Panc1 (cell line): Measurements from ENCODE around the gene PTPN2. TPM values are rescaled to one million over a fixed set of nuclear protein-coding genes. Genes with fewer than 3 reads are reported as not detected.

Source experiments
- ATAC-seq: fragments of 200-7000 bp; cut with Tn5 transposase; 2 replicates; pipeline ENCODE4 v1.9.1; 2020; ENCODE audit warnings: mild to moderate bottlenecking, moderate library complexity
- BruUV-seq: library from RNA; stranded (reverse); fragments of 400-500 nt; replicated peaks from 2 replicates; lab custom pipeline; 2021; lab: Mats Ljungman, UMichigan
- CTCF ChIA-PET: fragments of 300-600 bp; sonication (Branson Sonifier 250); formaldehyde crosslinking; loops from one replicate; lab custom pipeline; 2022; ENCODE audit warnings: antibody characterized with exemption; lab: Charles Lee
- POLR2A ChIA-PET: fragments of 300-600 bp; sonication (Branson Sonifier 250); formaldehyde crosslinking; loops from one replicate; lab custom pipeline; 2022; ENCODE audit warnings: antibody characterized with exemption; lab: Charles Lee
- DNase-seq: peaks from one replicate; pipeline ENCODE4 v3.0.0-alpha.2; 2010; ENCODE audit warnings: low read depth, low spot score
- H3K27ac ChIP-seq: 2 replicates; pipeline ENCODE4 v1.5.1; 2011; ENCODE audit warnings: mild to moderate bottlenecking, low read length, inconsistent platforms
- H3K27me3 ChIP-seq: fragments of 200-500 bp; sonication (Bioruptor generic); 2 replicates; pipeline ENCODE4 v1.6.0; 2014; ENCODE audit warnings: low read length, inconsistent platforms; ENCODE audit not compliant: control insufficient read depth, insufficient read depth
- H3K36me3 ChIP-seq: fragments of 200-500 bp; sonication (Bioruptor generic); 2 replicates; pipeline ENCODE4 v1.5.1; 2014; ENCODE audit warnings: inconsistent platforms, mild to moderate bottlenecking, low read length, moderate library complexity; ENCODE audit not compliant: control insufficient read depth, insufficient read depth
- H3K4me1 ChIP-seq: 2 replicates; pipeline ENCODE4 v1.5.1; 2011; ENCODE audit warnings: inconsistent platforms, mild to moderate bottlenecking, low read length, moderate library complexity; ENCODE audit not compliant: control insufficient read depth, insufficient read depth
- H3K4me3 ChIP-seq, 2 experiments: 2 replicates each; pipeline ENCODE4 v1.5.1; 2011 to 2012; ENCODE audit warnings: low read depth in 2 of 2, low read length in 2 of 2, mild to moderate bottlenecking in 2 of 2, inconsistent platforms in 1 of 2, moderate library complexity in 1 of 2
- H3K9me3 ChIP-seq: fragments of 200-500 bp; sonication (Bioruptor generic); 2 replicates; pipeline ENCODE4 v1.5.1; 2014; ENCODE audit warnings: low read depth, mild to moderate bottlenecking, inconsistent platforms, low read length, moderate library complexity; ENCODE audit not compliant: control insufficient read depth, insufficient read depth
- POLR2AphosphoS5 ChIP-seq: IDR thresholded peaks from 2 replicates; pipeline ENCODE4 v1.6.1; 2012; ENCODE audit warnings: mild to moderate bottlenecking, low read depth, low read length, moderate library complexity
- SIN3A ChIP-seq: IDR thresholded peaks from 2 replicates; pipeline ENCODE4 v1.6.1; 2012; ENCODE audit warnings: low read depth, mild to moderate bottlenecking, low read length, moderate library complexity, borderline replicate concordance; ENCODE audit not compliant: insufficient read depth
- TCF7L2 ChIP-seq: IDR thresholded peaks from 2 replicates; pipeline ENCODE4 v1.6.1; 2011; ENCODE audit warnings: mild to moderate bottlenecking, low read depth, low read length, inconsistent platforms
- in situ Hi-C: cut with HindIII; loops from 2 replicates; pipeline ENCODE4 v1.10.0; 2016; ENCODE audit warnings: low sequenced_read_pairs, low pct_unique_long_range_greater_than_20kb
- intact Hi-C: fragments of 100-400 bp; cut with micrococcal nuclease; formaldehyde crosslinking; loops from one replicate; pipeline ENCODE4 v1.10.0; 2022; ENCODE audit not compliant: unreplicated experiment
- total RNA-seq: library from RNA; stranded (reverse); gene quantifications from one replicate; pipeline ENCODE4 v1.2.1, GENCODE V29; 2021; ENCODE audit not compliant: unreplicated experiment
- TF ChIP-seq, protein P1 (sequence below), 2 experiments: IDR thresholded peaks; 2 replicates each; pipeline ENCODE4 v1.6.1; 2011 to 2012; ENCODE audit warnings: low read depth in 2 of 2, control low read depth in 1 of 2, low read length in 1 of 2, mild to moderate bottlenecking in 1 of 2, moderate library complexity in 1 of 2; ENCODE audit not compliant: insufficient read depth in 1 of 2
- TF ChIP-seq, protein P2 (sequence below): fragments of 450-650 bp; IDR thresholded peaks from 2 replicates; pipeline ENCODE4 v1.5.1; 2017; ENCODE audit warnings: mild to moderate bottlenecking

Gene PTPN2
- total RNA-seq, 1 experiment from 2014 or later = 34.8 TPM

DNA sequence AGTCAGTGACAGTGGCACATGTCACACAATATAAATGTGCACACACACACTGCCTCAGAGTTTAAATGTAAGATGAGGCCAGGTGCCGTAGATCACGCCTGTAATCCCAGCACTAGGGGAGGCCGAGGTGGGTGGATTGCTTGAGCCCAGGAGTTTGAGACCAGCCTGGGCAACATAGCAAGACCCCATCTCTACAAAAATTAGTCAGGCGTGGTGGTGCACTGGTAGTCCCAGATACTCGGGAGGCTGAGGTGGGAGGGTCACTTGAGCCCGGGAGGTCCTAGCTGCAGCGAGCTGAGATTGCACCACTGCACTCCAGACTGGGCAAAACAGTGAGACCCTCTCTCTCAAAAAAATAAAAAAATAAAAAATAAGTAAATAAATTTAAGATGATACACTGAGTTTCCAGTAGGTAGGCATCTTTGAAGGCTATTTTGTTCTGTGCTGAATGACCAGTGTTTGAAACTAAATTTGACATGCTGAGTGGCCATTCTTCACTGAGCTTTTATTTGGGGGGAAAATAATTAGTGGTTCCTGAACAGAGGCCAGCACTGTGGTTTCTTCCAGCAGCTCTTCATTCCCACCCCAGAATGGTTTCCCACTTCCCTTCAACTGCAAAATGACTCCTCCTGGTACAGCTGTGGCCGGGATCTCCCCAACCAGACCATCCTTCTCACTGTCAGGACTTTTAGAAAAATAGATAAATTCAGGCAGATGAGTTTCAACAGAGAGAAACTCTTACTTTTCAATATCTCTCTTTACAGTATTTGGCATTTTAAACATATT, 136.3 kb downstream of the PTPN2 start:
- intact Hi-C loops = no loop called here
- no peak for TF ChIP-seq POLR2AphosphoS5
- TF ChIP-seq, protein P1, sequence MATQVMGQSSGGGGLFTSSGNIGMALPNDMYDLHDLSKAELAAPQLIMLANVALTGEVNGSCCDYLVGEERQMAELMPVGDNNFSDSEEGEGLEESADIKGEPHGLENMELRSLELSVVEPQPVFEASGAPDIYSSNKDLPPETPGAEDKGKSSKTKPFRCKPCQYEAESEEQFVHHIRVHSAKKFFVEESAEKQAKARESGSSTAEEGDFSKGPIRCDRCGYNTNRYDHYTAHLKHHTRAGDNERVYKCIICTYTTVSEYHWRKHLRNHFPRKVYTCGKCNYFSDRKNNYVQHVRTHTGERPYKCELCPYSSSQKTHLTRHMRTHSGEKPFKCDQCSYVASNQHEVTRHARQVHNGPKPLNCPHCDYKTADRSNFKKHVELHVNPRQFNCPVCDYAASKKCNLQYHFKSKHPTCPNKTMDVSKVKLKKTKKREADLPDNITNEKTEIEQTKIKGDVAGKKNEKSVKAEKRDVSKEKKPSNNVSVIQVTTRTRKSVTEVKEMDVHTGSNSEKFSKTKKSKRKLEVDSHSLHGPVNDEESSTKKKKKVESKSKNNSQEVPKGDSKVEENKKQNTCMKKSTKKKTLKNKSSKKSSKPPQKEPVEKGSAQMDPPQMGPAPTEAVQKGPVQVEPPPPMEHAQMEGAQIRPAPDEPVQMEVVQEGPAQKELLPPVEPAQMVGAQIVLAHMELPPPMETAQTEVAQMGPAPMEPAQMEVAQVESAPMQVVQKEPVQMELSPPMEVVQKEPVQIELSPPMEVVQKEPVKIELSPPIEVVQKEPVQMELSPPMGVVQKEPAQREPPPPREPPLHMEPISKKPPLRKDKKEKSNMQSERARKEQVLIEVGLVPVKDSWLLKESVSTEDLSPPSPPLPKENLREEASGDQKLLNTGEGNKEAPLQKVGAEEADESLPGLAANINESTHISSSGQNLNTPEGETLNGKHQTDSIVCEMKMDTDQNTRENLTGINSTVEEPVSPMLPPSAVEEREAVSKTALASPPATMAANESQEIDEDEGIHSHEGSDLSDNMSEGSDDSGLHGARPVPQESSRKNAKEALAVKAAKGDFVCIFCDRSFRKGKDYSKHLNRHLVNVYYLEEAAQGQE (IDR thresholded peaks at IDR 0.05; ENCODE audit: insufficient read depth in 1 of 2, low read depth in 2 of 2, low read length in 1 of 2) = no peak
- TF ChIP-seq TCF7L2 = no peak
- TF ChIP-seq, protein P2, sequence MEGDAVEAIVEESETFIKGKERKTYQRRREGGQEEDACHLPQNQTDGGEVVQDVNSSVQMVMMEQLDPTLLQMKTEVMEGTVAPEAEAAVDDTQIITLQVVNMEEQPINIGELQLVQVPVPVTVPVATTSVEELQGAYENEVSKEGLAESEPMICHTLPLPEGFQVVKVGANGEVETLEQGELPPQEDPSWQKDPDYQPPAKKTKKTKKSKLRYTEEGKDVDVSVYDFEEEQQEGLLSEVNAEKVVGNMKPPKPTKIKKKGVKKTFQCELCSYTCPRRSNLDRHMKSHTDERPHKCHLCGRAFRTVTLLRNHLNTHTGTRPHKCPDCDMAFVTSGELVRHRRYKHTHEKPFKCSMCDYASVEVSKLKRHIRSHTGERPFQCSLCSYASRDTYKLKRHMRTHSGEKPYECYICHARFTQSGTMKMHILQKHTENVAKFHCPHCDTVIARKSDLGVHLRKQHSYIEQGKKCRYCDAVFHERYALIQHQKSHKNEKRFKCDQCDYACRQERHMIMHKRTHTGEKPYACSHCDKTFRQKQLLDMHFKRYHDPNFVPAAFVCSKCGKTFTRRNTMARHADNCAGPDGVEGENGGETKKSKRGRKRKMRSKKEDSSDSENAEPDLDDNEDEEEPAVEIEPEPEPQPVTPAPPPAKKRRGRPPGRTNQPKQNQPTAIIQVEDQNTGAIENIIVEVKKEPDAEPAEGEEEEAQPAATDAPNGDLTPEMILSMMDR = no peak
- no peak for TF ChIP-seq SIN3A
- ChIA-PET CTCF (no interaction called here), POLR2A (no interaction called here)
- in situ Hi-C loops = no loop called here
- Histone ChIP-seq H3K4me1 (peaks cover 4% of the 10 kb centered on the region; the same call in 1 of the 2 replicates), H3K4me3 (no peak overlapping the region), H3K27ac (no peak overlapping the region), H3K9me3 (no peaks in the 10 kb centered on the region), H3K27me3 (no peaks in the 10 kb centered on the region), H3K36me3 (no peaks in the 10 kb centered on the region)
- no peak for DNase-seq
- no peak for ATAC-seq
- no TSS peak for BruUV-seq

DNA sequence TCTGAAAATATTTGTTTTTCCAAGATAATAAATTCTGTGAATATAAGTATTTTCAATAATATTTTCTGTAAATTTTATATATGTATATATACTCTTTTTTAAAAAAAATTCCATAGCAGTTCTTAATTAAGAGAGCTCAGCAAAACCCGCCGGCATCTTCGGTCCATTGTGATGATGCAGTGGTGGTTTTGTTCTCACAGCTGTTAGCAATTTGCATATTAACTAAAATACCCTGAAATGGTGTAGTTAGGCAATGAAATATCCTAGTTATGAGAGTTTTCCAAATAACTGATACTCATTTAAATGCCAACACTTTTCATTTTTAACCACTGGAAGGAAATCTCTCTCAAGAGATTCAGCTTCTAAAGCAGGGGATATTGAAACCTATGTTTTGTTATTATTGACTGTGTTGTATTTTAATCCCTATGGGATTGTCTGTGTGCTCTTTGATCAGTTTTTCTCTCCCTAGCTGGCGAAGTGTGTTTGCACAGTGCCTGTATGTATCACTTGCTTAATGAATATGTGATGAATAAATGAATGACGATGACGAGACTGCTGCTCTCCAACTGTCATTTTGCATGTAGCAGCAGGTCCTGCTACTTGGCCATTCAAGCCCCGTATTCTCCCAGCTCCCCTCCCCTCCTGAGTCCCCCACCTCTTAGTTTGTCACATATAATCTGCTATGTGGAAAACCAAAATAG, 138.8 kb downstream of the PTPN2 start:
- CTCF ChIA-PET = interaction anchor here (1.8 kb wide), 1 partner anchor 189 kb away, joined by 7 read pairs; no protein-coding TSS in a partner anchor
- Histone ChIP-seq H3K27ac (no peak overlapping the region), H3K36me3 (no peaks in the 10 kb centered on the region), H3K4me3 (no peak overlapping the region), H3K9me3 (no peaks in the 10 kb centered on the region), H3K4me1 (peaks cover 5% of the 10 kb centered on the region; the same call in 1 of the 2 replicates), H3K27me3 (no peaks in the 10 kb centered on the region)
- TF ChIP-seq, protein P1 (IDR thresholded peaks at IDR 0.05; ENCODE audit: insufficient read depth in 1 of 2, low read depth in 2 of 2, low read length in 1 of 2) = no peak
- TF ChIP-seq SIN3A (no peak), TCF7L2 (no peak), POLR2AphosphoS5 (no peak)
- TF ChIP-seq, protein P2 = no peak
- intact Hi-C loops = no loop called here
- in situ Hi-C loops = no loop called here
- no peak for ATAC-seq
- POLR2A ChIA-PET = no interaction called here
- BruUV-seq = no TSS peak
- no peak for DNase-seq
